Endothelial cell of umbilical vein (primary cell): ENCODE measurements around the gene ARHGAP28. TPM values are rescaled to one million over a fixed set of nuclear protein-coding genes. Genes with fewer than 3 reads are reported as not detected.

Experiments used
- BruUV-seq: library from RNA; stranded (reverse); fragments of 400-500 nt; replicated peaks from 2 replicates; lab custom pipeline; 2021; lab: Mats Ljungman, UMichigan
- CTCF ChIA-PET: fragments of 300-600, 350-600 bp; sonication (Branson Sonifier 250); formaldehyde crosslinking; loops from one replicate; lab custom pipeline; 2021; ENCODE audit warnings: antibody characterized with exemption, inconsistent platforms; lab: Charles Lee
- POLR2A ChIA-PET: fragments of 300-600, 350-600 bp; sonication (Branson Sonifier 250); formaldehyde crosslinking; loops from one replicate; lab custom pipeline; 2021; ENCODE audit warnings: antibody characterized with exemption, inconsistent platforms; lab: Charles Lee
- DNase-seq: peaks from one replicate; pipeline ENCODE4 v3.0.0-alpha.2; 2011; ENCODE audit warnings: low read depth, low spot score
- FAIRE-seq: peaks from 2 replicates; lab custom pipeline; 2011; peaks lifted over from hg19 to GRCh38; lab: Jason Lieb, UNC
- H2AFZ ChIP-seq: 2 replicates; pipeline ENCODE4 v1.6.0; 2012; ENCODE audit warnings: low read depth, low read length, control low read depth, inconsistent platforms
- H3K27ac ChIP-seq: 2 replicates; pipeline ENCODE4 v1.5.1; 2011; ENCODE audit warnings: low read depth, mild to moderate bottlenecking, control low read depth, low read length, moderate library complexity; ENCODE audit not compliant: insufficient read depth
- H3K27me3 ChIP-seq, 2 experiments: 2 replicates each; pipeline versions ENCODE4 v1.6.0 to v1.6.1; 2011; ENCODE audit warnings: low read length in 2 of 2, mixed read lengths in 1 of 2; ENCODE audit not compliant: control insufficient read depth in 2 of 2, insufficient read depth in 2 of 2
- H3K36me3 ChIP-seq, 2 experiments: 2 replicates in 1 of 2; 3 replicates in 1 of 2; pipeline ENCODE4 v1.5.1; 2011; ENCODE audit warnings: low read length in 2 of 2, mild to moderate bottlenecking in 1 of 2, moderate library complexity in 1 of 2; ENCODE audit not compliant: control insufficient read depth in 2 of 2, insufficient read depth in 2 of 2; ENCODE audit errors: extremely low read depth in 1 of 2
- H3K4me1 ChIP-seq: 3 replicates; pipeline ENCODE4 v1.5.1; 2011; ENCODE audit warnings: mild to moderate bottlenecking, low read length; ENCODE audit not compliant: control insufficient read depth, insufficient read depth; ENCODE audit errors: extremely low read depth
- H3K4me2 ChIP-seq: 2 replicates; pipeline ENCODE4 v1.6.1; 2011; ENCODE audit warnings: low read length, control low read depth, mixed read lengths; ENCODE audit not compliant: insufficient read depth
- H3K4me3 ChIP-seq, 3 experiments: fragments of 200-600 bp in 1 of 3; sonication (generic), shearing (Covaris generic) in 1 of 3; replicated peaks in 1 of 3; 2 replicates each; pipeline ENCODE4 v1.5.1; 2011 to 2016; ENCODE audit warnings: control low read depth in 3 of 3, low read length in 3 of 3, mild to moderate bottlenecking in 2 of 3, inconsistent platforms in 1 of 3, low read depth in 1 of 3, moderate library complexity in 1 of 3; ENCODE audit not compliant: insufficient read depth in 1 of 3
- H3K79me2 ChIP-seq: 2 replicates; pipeline ENCODE4 v1.6.0; 2012; ENCODE audit warnings: low read length, inconsistent platforms; ENCODE audit not compliant: control insufficient read depth, insufficient read depth
- H3K9ac ChIP-seq: replicated peaks from 2 replicates; pipeline ENCODE3; 2011; ENCODE audit warnings: low read length, control low read depth; ENCODE audit not compliant: insufficient read depth; ENCODE audit errors: extremely low read depth
- H3K9me1 ChIP-seq: replicated peaks from 3 replicates; pipeline ENCODE4 v1.6.0; 2011; ENCODE audit warnings: mild to moderate bottlenecking, low read length; ENCODE audit not compliant: control insufficient read depth, insufficient read depth; ENCODE audit errors: extremely low read depth
- H3K9me3 ChIP-seq: replicated peaks from 2 replicates; pipeline ENCODE4 v1.5.1; 2012; ENCODE audit warnings: low read length, inconsistent platforms; ENCODE audit not compliant: control insufficient read depth, insufficient read depth
- H4K20me1 ChIP-seq: replicated peaks from 2 replicates; pipeline ENCODE3; 2011; ENCODE audit warnings: mild to moderate bottlenecking, low read length; ENCODE audit not compliant: control insufficient read depth, insufficient read depth; ENCODE audit errors: extremely low read depth
- EZH2 ChIP-seq: IDR thresholded peaks from 2 replicates; pipeline ENCODE4 v1.6.1; 2012; ENCODE audit warnings: borderline replicate concordance, low read depth, mild to moderate bottlenecking, moderate library complexity, low read length, inconsistent platforms; ENCODE audit not compliant: severe bottlenecking
- FOS ChIP-seq: IDR thresholded peaks from 2 replicates; pipeline ENCODE4 v1.6.1; 2011; ENCODE audit warnings: mild to moderate bottlenecking, low read length, moderate library complexity, borderline replicate concordance; ENCODE audit not compliant: insufficient read depth
- GATA2 ChIP-seq: IDR thresholded peaks from 2 replicates; pipeline ENCODE4 v1.7.0; 2011; ENCODE audit warnings: low read depth, mild to moderate bottlenecking, moderate library complexity, mixed read lengths, low read length; ENCODE audit not compliant: insufficient read length, insufficient read depth
- JUN ChIP-seq: IDR thresholded peaks from 2 replicates; pipeline ENCODE4 v1.6.1; 2011; ENCODE audit warnings: borderline replicate concordance, low read depth; ENCODE audit not compliant: insufficient read length, insufficient read depth
- MYC ChIP-seq: IDR thresholded peaks from one replicate; pipeline ENCODE4 v1.6.1; 2011; ENCODE audit warnings: mild to moderate bottlenecking, low read depth, low read length
- POLR2A ChIP-seq: IDR thresholded peaks from 2 replicates; pipeline ENCODE4 v1.6.1; 2012; ENCODE audit warnings: low read depth, mild to moderate bottlenecking, control low read depth, low read length
- POLR2AphosphoS5 ChIP-seq: IDR thresholded peaks from 2 replicates; pipeline ENCODE4 v1.6.1; 2012; ENCODE audit warnings: low read depth, mild to moderate bottlenecking, control low read depth, low read length, moderate library complexity; ENCODE audit not compliant: insufficient read depth
- dilution Hi-C: fragments of 300-500 bp; cut with MboI; formaldehyde crosslinking; loops from one replicate; pipeline ENCODE4 v1.15.0; 2019; ENCODE audit warnings: low sequenced_read_pairs; ENCODE audit not compliant: extremely low pct_ligation_motif_present
- intact Hi-C: fragments of 100-400 bp; cut with micrococcal nuclease; formaldehyde crosslinking; loops from one replicate; pipeline ENCODE4 v1.10.0; 2022
- polyA plus RNA-seq, 4 experiments: library from polyadenylated mRNA; depleted of rRNA in 3 of 4; stranded (reverse) in 3 of 4; unstranded in 1 of 4; fragments of >200 nt; gene quantifications; 2 replicates each; pipeline versions ENCODE4 v1.2.1 to v1.2.3, GENCODE V29; 2011 to 2012; ENCODE audit warnings: missing spikeins in 1 of 4
- total RNA-seq: library from RNA; stranded (reverse); gene quantifications from 2 replicates; pipeline ENCODE4 v1.2.3, GENCODE V29; 2021
- TF ChIP-seq, protein P1 (sequence below): IDR thresholded peaks from 2 replicates; pipeline ENCODE4 v1.6.1; 2011; ENCODE audit not compliant: insufficient read depth, insufficient read length
- TF ChIP-seq, protein P2 (sequence below), 2 donors: IDR thresholded peaks; 1 replicate in 1 of 2; 2 replicates in 1 of 2; pipeline ENCODE4 v1.5.1; 2011; ENCODE audit warnings: low read length in 2 of 2, mild to moderate bottlenecking in 2 of 2, moderate library complexity in 2 of 2, control low read depth in 1 of 2, inconsistent platforms in 1 of 2, low read depth in 1 of 2; ENCODE audit not compliant: insufficient read depth in 1 of 2; ENCODE audit errors: extremely low read depth in 1 of 2

ARHGAP28 gene
- total and polyA plus RNA-seq, 2 donors (not counting 3 experiments of a cell fraction or from before 2014, with no cell fraction given): 3.8 to 23.4 TPM

DNA sequence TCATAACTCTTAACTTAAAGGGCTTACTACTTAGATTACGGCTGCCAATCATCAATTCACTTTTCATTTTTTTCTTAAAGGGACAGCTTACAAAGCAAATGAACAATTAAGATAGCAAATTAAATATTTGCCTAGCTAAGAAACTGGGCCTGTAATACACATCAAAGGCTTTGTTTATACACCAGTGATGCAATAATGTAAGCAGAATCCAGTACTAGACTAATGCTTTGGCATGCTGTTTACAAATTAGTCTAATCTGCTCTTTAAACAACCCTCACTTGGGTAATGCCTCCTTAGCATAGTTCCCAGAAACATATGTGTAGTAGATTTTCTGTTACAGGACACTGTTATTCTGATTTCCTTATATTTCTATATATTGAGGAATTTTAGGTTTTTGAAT is 105.8 kb downstream of the ARHGAP28 start:
- H3K27me3 ChIP-seq: no peaks in the 10 kb centered on the region
- intact Hi-C loops (no loop called here), dilution Hi-C loops (no loop called here)
- FAIRE-seq: no peak
- ChIA-PET POLR2A (no interaction called here), CTCF (no interaction called here)
- H3K4me3 ChIP-seq: no peak overlapping the region
- H3K27ac ChIP-seq: no peak overlapping the region
- no peak for DNase-seq
- H3K4me1 ChIP-seq: no peaks in the 10 kb centered on the region
- no peak overlapping the region for H3K9ac ChIP-seq
- H3K9me1 ChIP-seq: peaks cover 2% of the 10 kb centered on the region
- no peaks in the 10 kb centered on the region for H4K20me1 ChIP-seq
- H3K4me2 ChIP-seq: no peak overlapping the region
- H2AFZ ChIP-seq: no peak overlapping the region
- no peaks in the 10 kb centered on the region for H3K79me2 ChIP-seq
- TF ChIP-seq, protein P1, sequence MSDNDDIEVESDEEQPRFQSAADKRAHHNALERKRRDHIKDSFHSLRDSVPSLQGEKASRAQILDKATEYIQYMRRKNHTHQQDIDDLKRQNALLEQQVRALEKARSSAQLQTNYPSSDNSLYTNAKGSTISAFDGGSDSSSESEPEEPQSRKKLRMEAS: no peak
- TF ChIP-seq FOS: no peak
- TF ChIP-seq, protein P2, sequence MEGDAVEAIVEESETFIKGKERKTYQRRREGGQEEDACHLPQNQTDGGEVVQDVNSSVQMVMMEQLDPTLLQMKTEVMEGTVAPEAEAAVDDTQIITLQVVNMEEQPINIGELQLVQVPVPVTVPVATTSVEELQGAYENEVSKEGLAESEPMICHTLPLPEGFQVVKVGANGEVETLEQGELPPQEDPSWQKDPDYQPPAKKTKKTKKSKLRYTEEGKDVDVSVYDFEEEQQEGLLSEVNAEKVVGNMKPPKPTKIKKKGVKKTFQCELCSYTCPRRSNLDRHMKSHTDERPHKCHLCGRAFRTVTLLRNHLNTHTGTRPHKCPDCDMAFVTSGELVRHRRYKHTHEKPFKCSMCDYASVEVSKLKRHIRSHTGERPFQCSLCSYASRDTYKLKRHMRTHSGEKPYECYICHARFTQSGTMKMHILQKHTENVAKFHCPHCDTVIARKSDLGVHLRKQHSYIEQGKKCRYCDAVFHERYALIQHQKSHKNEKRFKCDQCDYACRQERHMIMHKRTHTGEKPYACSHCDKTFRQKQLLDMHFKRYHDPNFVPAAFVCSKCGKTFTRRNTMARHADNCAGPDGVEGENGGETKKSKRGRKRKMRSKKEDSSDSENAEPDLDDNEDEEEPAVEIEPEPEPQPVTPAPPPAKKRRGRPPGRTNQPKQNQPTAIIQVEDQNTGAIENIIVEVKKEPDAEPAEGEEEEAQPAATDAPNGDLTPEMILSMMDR (IDR thresholded peaks at IDR 0.05; ENCODE audit: extremely low read depth in 1 of 2, insufficient read depth in 1 of 2, low read depth in 1 of 2, low read length in 2 of 2): no peak
- TF ChIP-seq POLR2AphosphoS5: no peak
- no peak for TF ChIP-seq POLR2A
- TF ChIP-seq GATA2: no peak
- BruUV-seq: no TSS peak
- H3K36me3 ChIP-seq: no peaks in the 10 kb centered on the region
- H3K9me3 ChIP-seq: no peaks in the 10 kb centered on the region

DNA sequence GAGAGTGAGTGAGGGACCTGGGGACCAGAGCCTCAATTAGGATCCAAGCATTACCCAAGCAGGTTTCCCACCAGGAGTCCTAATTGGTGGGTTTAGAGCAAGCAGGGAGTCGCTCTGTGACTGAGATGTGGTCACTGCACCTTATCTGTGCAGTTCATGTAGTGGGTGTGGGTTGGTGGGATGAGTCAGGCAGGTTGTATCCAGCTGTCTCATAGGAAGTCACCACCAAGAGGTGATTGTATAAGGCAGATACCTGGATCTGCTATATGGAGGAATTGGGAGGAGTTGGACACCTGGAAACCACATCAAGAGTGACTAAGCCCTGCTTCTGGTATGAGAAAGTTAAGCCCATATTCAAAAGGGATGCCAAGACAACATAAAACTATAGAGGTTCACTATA is 106.8 kb downstream of the ARHGAP28 start:
- Histone ChIP-seq H3K79me2 (no peaks in the 10 kb centered on the region), H3K4me3 (no peak overlapping the region), H2AFZ (no peak overlapping the region), H3K4me2 (no peak overlapping the region), H3K9me1 (peaks cover 2% of the 10 kb centered on the region), H3K4me1 (no peaks in the 10 kb centered on the region), H4K20me1 (no peaks in the 10 kb centered on the region), H3K27ac (no peak overlapping the region), H3K9ac (no peak overlapping the region), H3K27me3 (no peaks in the 10 kb centered on the region), H3K9me3 (no peaks in the 10 kb centered on the region), H3K36me3 (no peaks in the 10 kb centered on the region)
- ChIA-PET POLR2A (no interaction called here), CTCF (no interaction called here)
- TF ChIP-seq MYC (no peak), GATA2 (no peak), EZH2 (no peak), POLR2A (no peak), JUN (no peak), POLR2AphosphoS5 (no peak), FOS (no peak)
- TF ChIP-seq, protein P1: no peak
- TF ChIP-seq, protein P2 (IDR thresholded peaks at IDR 0.05; ENCODE audit: extremely low read depth in 1 of 2, insufficient read depth in 1 of 2, low read depth in 1 of 2, low read length in 2 of 2): no peak
- DNase-seq (no peak), FAIRE-seq (no peak)
- intact Hi-C loops: no loop called here
- dilution Hi-C loops: no loop called here
- no TSS peak for BruUV-seq
